PFSK-1 (cell line): ENCODE measurements around the gene FGB.

Source experiments
- FOXP2 ChIP-seq: optimal IDR thresholded peaks from 2 replicates; pipeline ENCODE3; 2011; ENCODE audit warnings: borderline replicate concordance, control low read depth, inconsistent platforms; ENCODE audit not compliant: insufficient read depth; ENCODE audit errors: extremely low read length, extremely low read depth
- POLR2AphosphoS5 ChIP-seq: IDR thresholded peaks from 2 replicates; pipeline ENCODE4 v1.6.1; 2012; ENCODE audit warnings: low read depth, mild to moderate bottlenecking, control low read depth, low read length, moderate library complexity
- TAF1 ChIP-seq: IDR thresholded peaks from 2 replicates; pipeline ENCODE4 v1.6.1; 2012; ENCODE audit warnings: low read length, control low read depth, borderline replicate concordance; ENCODE audit not compliant: insufficient read depth

The FGB gene

DNA sequence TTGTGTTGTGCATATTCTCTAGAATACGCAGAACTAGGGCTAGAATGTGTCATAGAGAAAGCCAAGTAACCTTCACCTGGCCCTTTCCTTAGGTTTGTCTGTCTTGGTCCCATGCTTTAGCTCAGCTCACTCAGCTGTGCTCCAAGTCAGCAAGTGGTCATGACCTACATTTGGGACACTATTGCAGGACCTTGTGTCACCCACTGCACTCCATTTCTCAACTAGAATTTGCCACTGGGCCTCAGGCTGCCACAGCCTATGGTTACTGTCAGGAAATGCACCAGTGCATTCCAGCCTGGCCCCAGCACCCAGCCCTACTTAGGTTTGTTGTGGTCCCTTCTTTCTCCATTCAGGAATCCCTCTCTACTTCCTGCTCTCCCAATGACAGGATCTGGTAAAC lies 57.3 kb downstream of the FGB start:
- TF ChIP-seq FOXP2 (no peak), POLR2AphosphoS5 (no peak), TAF1 (no peak)
